Cerebellar nuclear complex (tissue), 1 donor: ENCODE data around the gene ERC2.
"Not testable (repeated sequence)": the region's sequence is repeated elsewhere in the genome, so short reads cannot be mapped to it uniquely, and the experiment has no call there.

ENCODE experiments used
- DNase-seq, 2 experiments: peaks; one replicate each; lab custom pipeline; 2025; lab: John Stamatoyannopoulos, UW

ERC2 gene

DNA sequence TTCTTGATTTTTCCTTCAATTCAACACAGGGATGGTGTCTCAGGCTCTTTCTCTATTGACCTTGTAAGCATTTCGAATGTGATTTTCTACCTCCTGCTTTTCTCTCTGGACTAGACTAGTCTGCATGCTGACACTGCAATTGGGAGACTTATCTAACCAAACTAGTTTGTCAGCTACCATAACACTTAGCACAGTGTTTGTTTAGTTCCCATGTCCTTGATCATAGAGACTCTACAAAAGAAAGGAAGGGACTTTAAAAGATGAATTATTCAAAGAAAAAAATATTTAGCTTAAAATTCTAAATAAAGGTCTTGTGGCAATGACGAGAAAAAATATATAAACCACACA lies 407.0 kb downstream of the ERC2 start:
- no peak for DNase-seq

DNA sequence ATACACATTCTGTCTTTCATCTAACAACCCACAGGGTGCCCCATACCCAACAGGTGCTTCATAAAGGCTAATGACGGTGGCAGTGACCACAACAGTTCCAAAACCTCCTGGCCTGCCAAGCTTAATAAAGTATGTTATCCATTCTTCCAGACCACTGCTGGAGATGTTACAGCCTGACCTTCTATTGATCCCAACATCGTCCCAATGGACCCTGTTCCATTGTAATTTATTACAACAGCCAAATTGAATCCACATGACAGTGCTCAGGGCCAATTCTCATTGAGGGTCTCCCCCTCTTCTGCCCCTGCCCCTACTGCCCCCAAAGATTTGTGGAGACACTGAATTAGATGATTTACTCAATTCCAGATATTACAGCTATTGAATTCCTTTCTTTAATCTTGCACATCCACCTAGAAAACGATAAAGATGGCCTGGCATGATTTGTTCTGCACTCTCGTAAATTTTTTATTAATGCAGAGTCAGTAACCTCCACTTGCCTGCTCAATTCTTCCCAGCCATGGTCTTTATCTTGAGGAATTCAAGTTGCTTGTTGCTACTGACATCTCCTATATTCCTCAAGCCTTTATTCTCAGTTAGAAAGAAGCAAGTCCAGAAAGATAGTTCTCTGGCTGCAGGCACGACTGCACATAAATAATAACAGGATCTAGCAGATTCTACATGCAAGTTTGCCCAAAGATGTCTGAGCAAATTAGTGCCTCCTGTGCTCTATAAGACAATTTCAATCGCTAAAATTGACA lies 407.6 kb downstream of the ERC2 start:
- DNase-seq = no peak

DNA sequence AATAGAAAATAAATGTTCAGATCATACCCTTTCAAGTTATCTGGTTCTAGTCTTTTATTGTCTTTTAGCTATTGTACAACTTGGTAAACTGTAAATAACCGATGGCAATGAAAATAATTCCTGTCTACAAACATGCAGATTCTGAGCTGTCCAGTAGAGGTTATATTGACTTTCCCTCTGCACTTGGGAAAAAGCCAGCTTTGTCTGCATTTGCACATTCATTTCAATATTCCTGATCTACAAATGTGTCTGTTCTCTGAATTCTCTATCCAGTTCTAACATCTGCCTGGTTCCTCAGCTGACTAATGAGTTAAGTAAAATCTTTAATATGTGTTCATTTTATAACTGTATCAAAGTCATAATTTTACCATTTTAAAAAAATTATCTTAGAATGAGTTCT lies 408.5 kb downstream of the ERC2 start:
- no peak for DNase-seq

DNA sequence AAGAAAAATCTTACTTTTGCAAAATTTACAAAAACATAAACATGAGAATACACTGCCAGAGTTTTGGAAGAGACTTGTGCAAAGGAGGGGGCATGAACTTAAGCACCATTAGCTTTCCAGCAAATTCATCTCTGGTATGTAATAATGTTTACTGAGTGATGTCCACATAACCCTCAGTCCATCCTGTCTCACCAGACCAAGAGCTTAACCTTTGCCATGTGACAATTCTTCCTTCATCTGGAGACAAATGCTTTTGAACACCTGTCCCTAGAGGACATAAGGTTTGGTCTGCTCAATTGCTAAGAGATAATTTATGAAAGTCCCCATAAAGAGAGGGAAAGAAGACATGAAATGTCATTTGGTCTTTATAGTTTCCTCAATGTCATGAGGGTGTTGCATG lies 412.3 kb downstream of the ERC2 start:
- DNase-seq = no peak

DNA sequence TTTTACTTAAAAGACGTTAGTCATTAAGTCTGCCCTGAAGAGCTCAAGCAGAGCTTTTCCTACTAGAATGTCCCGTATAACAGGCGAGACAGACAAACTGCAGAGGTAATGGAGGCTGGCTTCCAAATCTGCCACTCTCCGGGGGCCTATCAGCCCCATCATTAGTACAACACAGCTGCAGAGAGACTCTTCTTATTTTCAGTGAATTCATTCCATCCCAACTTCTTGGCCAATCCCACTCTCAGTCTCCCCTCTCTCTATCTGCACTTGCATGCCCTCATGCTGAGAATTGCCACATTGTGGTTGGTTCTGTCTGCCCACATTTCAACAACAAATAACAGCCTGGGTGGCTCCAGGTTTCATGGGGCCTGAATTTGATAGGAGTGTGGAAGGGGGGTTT lies 412.7 kb downstream of the ERC2 start:
- no peak for DNase-seq

DNA sequence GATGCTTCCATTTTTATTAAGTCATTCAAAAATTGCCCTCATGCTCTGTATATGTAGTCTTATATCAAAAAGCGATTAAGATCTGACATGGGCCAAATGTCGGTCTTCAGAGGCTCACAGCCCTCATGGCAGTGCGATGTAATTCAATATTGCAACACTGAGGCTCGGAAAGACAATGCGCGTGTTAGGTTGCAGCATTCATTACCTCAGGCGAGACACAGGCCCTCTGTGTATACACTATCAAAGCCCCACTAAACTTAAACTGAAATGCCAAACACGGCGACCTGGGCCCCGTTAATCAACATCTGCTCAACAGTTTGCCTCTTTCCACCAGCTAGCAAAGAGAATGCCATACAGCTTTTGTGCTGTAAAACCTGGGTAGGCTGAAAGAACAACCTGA lies 413.4 kb downstream of the ERC2 start:
- DNase-seq = no peak

DNA sequence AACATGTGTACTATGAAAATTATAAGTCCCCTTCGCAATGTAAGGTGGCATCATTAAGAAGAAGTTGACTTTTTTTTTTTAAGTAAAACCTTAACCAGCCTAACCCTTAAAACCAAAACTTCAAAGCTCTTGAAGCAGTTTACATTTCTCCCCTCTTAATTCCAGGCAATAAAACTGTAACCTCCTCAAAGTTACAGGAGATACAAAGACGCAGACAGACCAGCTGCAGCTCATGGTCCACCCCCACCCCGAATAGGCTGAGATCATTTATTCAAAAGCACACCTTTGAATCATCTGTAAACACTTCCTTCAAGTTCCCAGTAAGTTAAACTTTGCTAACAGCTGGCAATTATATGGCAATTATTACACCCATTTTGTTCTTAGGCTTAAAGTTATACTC lies 414.5 kb downstream of the ERC2 start:
- no peak for DNase-seq

DNA sequence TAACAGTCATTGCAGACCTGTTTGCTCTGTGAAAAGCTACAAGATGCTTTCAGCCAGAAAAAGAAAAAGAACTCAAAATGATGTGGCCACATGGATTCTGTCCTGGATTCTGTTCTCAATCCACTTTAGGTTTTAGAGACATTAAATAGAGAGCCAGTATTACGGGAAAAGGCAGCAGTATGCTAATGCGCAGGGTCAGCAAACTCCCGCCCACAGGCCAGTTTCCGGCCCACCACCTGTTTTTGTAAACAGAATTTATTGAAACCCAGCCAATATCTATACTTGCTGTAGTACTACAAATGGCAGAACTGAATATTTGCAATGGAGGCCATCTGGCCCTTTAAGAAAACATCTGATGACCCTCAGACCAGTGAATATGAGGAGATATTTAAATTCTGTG lies 416.1 kb downstream of the ERC2 start:
- no peak for DNase-seq

DNA sequence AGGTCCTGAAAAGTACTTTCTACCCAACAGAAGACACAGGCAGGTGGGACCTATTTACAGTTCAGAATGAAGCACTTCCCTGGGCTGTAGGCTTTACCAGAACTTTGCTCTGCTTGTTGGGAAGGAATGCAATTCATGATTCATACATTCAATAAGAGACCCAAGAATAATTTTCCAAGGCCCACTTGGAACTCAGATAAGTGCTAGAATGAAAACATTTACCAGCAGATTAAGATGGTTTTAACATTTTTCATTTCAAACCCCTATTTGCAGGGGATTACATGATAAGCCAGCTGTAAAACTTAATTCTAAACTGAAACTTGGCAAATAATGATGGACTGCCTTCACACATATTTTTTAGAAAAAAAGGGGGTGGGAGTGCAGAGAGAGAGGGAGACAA lies 417.2 kb downstream of the ERC2 start:
- no peak for DNase-seq

DNA sequence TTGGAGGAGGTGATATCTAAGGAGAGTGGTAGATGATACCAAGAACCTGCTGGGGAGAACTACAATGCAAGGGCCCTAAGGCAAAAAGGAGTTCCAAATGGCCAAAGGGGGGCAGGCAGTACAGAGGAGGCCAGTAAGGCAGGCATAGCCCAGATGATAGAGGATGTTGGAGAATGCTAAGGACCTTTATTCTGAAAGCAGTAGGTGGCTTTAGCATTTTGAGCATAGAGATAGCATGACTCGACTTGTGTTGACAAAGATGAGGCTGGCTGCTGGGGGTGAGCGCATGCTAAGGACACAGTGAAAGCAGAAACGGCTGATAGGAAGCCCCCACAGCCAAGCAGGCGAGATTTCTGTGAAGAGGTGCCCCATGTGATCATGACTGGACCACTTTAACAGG lies 419.3 kb downstream of the ERC2 start:
- no peak for DNase-seq

DNA sequence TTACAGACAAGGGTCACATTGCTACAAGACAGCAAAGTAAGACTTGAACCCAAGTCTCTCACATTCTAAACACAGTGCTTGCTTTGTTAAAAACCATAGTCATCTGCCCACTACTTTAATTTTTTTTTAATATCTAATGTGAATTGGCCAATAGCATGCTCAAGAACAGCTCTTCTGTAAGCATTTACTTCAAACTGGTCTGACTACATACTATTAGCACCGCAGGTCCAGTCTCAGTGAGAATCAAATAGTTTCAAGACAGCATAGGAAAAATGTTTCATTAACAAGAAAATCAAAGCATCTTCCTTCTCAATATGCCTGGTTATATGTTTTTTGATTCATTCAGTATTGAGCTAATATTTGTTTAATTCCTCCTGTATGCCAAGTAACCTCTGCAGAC lies 419.9 kb downstream of the ERC2 start:
- DNase-seq = no peak

DNA sequence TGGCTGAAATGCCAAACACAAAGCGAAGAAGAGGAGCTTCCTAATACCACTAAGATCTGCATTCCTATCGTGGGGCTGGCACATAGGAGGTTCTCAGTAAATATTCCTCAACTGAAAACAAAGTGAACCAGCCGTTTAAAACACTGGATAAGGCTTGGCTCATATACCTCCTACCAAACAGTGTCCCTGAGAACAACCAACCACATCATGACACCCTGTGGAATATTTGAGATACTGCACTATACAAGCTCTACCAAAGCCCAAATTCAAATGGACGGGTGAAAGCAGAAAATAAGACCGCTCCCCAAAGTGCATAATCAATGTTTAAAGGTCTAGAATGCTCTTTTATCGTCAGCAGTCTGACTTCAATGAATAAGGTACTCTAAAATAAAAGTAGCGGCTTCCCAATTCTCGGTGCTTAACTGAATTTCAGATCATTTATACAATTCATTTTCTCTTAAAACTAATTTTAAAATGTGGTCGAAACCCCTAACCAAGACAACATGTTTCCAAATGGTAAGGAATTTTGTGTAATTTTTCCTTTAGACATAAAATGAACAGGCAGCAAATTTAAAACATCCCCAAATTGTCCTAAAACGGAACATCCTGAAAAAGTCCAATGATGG lies 425.8 kb downstream of the ERC2 start:
- peak in 1 of 2 experiments; percentile 10 for DNase-seq

DNA sequence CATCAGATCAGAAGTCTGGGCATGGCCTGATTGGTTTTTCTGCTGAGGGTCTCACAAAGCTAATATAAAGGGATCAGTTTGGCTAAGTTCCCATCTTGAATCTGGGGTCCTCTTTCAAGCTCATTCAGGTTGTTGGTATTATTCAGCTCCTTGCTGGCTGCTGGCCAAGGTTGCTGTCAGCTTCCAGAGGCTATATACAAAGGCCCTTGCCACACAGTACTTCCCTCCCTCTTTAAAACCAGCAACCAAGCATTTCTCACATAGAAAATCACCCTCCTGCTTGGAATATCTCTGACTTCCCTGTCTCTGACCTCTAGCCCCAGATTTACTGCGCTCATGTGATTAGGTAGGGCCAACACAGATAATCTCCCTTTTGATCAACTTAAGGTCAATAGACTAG lies 442.9 kb downstream of the ERC2 start:
- no peak for DNase-seq

DNA sequence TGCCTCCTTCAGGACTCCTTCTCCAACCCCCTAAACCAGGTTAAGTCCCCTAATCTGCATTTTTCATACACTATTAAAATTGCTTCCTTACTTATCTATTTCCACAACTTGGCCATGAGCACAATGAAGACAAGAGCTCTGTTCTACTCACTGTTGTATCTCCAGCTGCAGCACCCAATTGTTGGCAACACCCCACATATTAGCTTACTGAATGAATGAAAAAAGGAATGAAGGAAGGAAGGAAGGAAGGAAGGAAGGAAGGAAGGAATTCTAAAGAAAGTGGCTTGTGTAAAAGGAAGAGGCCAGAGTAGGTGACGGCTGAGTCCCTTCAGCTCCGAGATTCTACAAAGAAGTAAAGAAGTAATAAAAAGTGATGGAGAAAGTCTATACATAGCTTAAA lies 444.7 kb downstream of the ERC2 start:
- DNase-seq = no peak

DNA sequence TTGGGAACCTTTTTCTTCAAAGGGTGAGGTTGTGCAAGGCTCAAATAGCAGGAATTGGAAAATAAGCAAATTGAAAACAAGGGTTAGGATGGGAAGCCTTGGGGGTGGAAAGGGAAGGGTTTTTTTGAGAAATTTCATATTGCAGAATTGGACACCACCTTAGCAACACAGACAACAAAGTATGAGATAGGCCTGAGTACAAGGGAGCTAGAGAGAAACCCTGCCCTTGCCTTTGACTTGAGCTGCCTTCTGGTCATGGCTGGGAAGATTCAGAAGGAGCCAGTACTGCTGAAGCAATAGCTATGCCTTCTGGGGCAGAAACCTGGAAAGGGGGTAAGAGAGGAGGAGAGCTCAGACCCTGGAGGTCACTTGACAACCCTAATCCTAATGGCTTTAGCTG lies 445.6 kb downstream of the ERC2 start:
- DNase-seq = no peak

DNA sequence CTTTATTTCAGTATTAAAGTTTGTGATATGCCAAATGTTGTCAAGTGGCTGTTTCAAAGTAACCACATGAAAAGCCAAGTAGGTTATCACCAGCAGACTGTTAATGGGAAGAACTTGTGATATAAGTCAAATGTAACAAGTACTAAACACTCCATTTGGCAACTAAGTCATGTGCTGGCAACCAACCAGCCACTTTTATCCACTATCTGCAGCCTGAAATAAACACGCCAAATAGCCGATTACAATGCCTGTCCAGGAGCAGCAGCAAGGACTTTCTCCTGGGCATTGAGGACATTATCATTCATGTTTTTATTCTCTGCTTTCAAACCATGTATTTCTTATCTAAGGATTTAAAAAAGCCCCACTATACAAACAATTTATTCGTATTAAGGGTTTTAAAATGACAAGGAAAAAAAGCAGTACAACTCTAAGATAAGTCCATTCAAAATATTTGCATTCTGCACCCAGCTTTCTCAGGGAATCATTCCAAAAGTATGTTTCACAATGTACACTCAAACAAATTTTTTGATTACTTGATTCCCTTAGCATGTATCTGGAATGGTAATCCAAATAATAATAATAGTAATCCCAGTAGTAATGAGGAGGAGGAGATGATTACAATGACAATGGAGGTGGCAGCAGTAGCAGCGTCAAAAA lies 448.6 kb downstream of the ERC2 start:
- DNase-seq = no peak

DNA sequence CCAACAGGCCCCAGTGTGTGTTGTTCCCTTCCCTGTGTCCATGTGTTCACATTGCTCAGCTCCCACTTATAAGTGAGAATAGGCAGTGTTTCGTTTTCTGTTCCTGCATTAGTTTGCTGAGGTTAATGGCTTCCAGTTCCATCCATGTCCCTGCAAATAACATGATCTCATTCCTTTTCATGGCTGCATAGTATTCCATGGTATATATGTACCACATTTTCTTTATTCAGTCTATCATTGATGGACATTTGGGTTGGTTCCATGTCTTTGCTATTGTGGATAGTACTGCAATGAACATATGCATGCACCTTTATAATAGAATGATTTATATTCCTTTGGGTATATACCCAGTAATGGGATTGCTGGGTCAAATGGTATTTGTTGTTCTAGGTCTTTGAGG lies 452.9 kb downstream of the ERC2 start:
- not testable (repeated sequence) for DNase-seq

DNA sequence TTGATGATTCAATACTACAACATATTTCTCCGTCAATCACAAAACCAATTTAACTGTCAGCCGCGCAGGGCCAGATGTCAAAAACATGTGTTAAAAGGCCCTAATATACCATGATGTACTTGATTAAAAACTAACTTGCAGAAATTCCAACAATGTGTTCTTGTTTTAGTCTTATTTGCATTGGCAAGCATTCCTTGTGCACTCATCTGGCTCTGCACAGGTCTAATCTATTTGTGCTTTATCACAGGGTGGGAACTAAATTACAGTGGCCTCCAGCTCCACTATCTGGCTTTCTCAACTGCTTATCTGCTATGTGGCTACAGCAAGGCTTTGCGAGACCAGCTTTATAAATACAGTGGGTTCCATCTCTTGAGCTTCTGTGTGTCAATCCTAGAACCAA lies 455.5 kb downstream of the ERC2 start:
- DNase-seq = no peak

DNA sequence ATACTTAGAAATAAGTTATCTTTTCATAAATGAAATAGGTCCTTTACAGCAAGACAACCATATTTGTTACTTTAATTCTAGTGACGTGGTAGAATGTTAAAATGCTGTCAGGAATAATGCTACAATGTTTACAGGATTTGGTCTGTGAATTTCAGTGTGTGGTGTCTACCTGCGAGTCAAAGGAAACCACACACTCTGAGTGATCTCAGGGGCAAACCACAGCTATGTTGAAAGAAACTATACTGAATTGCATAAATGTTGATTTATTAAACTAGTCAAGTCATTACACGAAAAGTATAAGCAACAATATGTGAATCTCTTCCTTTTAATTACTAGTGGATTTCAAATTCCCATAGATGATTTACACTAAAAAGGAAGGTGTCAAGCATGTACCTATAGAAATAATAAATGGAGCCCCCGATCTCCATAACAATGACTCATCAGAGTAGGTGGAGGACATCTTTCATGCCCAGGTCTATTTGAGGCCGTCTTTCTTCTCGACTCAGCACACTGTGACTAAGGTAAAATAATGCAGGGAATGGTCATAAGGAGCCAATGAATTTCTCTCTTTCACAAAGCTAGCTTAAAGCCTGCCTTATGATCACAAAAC lies 463.0 kb downstream of the ERC2 start:
- DNase-seq = no peak

DNA sequence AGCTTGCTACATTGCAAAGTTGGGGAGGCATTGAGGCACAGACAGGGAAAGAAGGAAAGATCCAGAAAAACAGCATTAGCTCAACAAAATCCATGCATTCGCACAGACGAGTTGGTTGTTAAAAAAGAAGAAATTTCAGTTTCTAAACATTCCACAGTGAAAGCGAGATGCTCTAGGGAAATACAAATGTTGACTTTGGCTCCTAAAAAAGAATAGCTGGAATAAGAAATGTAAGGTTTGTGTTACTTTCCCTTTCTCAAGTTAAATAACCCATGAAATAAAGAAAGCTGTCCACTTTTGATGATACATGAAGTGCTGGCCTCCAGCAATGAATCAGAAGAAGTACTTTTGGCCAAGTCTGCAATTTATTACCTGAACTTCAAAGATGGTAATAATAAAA lies 465.1 kb downstream of the ERC2 start:
- no peak for DNase-seq

DNA sequence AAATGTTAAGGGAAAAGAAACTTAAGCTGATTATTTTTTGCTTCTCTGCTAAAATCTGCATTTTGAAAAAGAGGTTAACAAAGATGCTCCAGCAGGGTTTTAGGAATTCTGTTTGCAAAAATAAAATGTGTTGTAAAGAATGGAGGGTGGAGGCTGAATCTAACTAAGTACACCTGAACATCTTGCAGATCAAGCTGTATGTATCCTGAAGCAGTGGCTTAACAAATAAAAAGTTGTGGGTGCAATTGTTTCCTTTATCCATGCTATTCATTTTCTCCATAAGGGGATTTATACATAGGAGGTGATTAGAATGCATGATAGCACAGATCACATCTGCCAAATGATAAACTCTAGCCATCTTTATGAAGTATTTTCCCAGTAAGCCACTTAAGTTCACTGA lies 466.3 kb downstream of the ERC2 start:
- no peak for DNase-seq

DNA sequence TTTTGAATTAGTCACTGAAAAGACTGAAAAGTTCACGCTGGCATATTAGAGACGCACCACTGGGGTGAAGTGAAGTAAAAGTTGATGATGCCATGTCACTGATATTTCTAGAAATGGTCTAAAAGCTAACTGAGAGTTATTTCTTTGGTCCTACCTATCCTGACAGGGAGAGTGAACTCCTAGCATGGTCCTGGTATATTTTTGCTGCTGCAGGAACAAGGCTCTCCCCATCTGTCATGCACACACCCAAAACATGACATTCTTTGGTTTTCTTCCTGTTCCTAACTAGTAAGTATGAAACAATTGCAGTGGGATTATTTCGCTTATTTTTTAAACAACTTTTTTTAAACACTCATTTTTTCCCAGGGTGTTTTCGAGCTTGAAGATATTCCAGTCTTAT lies 466.7 kb downstream of the ERC2 start:
- DNase-seq = no peak

DNA sequence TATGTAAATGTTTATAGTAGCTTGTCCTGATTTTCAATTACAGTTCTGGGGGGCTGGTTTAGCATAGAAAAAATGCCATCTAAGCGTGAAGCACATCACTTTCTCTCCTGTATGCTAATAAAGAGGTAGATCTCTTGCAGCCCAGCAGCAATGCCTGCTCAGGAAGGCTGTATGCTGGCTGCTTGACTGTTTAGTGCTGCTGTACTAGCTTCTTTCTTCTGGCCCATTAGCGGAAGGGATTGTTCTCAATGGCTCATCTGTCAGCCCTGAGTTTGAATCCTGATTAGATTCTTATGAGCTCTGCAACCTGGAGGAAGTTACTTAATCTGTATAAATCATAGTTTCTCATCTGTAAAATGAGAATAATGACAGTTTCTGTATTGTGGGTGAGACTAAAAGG lies 478.9 kb downstream of the ERC2 start:
- DNase-seq = no peak
